A673 (cell line): ENCODE data around the gene MX2. TPM values are rescaled to one million over a fixed set of nuclear protein-coding genes. Genes with fewer than 3 reads are reported as not detected.
"Not testable (repeated sequence)": the region's sequence is repeated elsewhere in the genome, so short reads cannot be mapped to it uniquely, and the experiment has no call there.

ENCODE experiments used
- BruUV-seq: library from RNA; stranded (reverse); fragments of 400-500 nt; replicated peaks from 2 replicates; lab custom pipeline; 2021; lab: Mats Ljungman, UMichigan
- CTCF ChIA-PET: fragments of 300-600 bp; sonication (Branson Sonifier 250); formaldehyde crosslinking; loops from one replicate; lab custom pipeline; 2022; ENCODE audit warnings: antibody characterized with exemption; lab: Charles Lee
- POLR2A ChIA-PET: fragments of 300-600 bp; sonication (Branson Sonifier 250); formaldehyde crosslinking; loops from one replicate; lab custom pipeline; 2022; ENCODE audit warnings: antibody characterized with exemption; ENCODE audit not compliant: low non-redundant PET; lab: Charles Lee
- DNase-seq: peaks from one replicate; pipeline ENCODE4 v3.0.0-alpha.2; 2015; ENCODE audit warnings: low spot score
- H3K27ac ChIP-seq: fragments of 200-600 bp; sonication (generic); 2 replicates; pipeline ENCODE4 v1.5.1; 2016; ENCODE audit warnings: mixed run types, low read depth, mild to moderate bottlenecking, mixed read lengths, antibody characterized with exemption, low read length; ENCODE audit not compliant: poor library complexity, severe bottlenecking
- H3K27me3 ChIP-seq: fragments of 200-600 bp; sonication (generic); replicated peaks from 2 replicates; pipeline ENCODE4 v1.6.1; 2017; ENCODE audit warnings: mixed run types, low read depth, mild to moderate bottlenecking, mixed read lengths, antibody characterized with exemption, low read length; ENCODE audit not compliant: insufficient read depth, poor library complexity
- H3K36me3 ChIP-seq: fragments of 200-600 bp; sonication (generic); 2 replicates; pipeline ENCODE4 v1.6.1; 2016; ENCODE audit warnings: mixed run types, mild to moderate bottlenecking, mixed read lengths, antibody characterized with exemption, low read length; ENCODE audit not compliant: insufficient read depth, poor library complexity, severe bottlenecking
- H3K4me1 ChIP-seq: fragments of 200-600 bp; sonication (generic); 2 replicates; pipeline ENCODE4 v1.6.1; 2017; ENCODE audit warnings: mixed run types, mild to moderate bottlenecking, mixed read lengths, antibody characterized with exemption, low read length; ENCODE audit not compliant: insufficient read depth, poor library complexity, severe bottlenecking
- H3K4me3 ChIP-seq: fragments of 200-600 bp; sonication (generic); 2 replicates; pipeline ENCODE4 v1.5.1; 2016; ENCODE audit warnings: low read depth, mixed run types, mild to moderate bottlenecking, mixed read lengths, low read length; ENCODE audit not compliant: poor library complexity, severe bottlenecking
- H3K9me3 ChIP-seq: fragments of 200-600 bp; sonication (generic); 2 replicates; pipeline ENCODE4 v1.6.1; 2016; ENCODE audit warnings: mixed run types, low read depth, mild to moderate bottlenecking, mixed read lengths, antibody characterized with exemption, low read length; ENCODE audit not compliant: poor library complexity, severe bottlenecking
- CTCF ChIP-seq: fragments of 300-800, 200-600 bp; sonication (generic); conservative IDR thresholded peaks from 2 replicates; pipeline ENCODE4 v1.5.1; 2017; ENCODE audit warnings: low read depth, mild to moderate bottlenecking, antibody characterized with exemption, low read length, moderate library complexity, mixed read lengths
- EZH2 ChIP-seq: fragments of 200-600 bp; sonication (generic); IDR thresholded peaks from 2 replicates; pipeline ENCODE4 v1.6.1; 2017; ENCODE audit warnings: borderline replicate concordance, low read depth, mild to moderate bottlenecking, mixed read lengths, antibody characterized with exemption, low read length; ENCODE audit not compliant: poor library complexity, severe bottlenecking
- intact Hi-C: fragments of 100-400 bp; cut with micrococcal nuclease; formaldehyde crosslinking; loops from one replicate; pipeline ENCODE4 v1.10.0; 2022; ENCODE audit not compliant: unreplicated experiment
- total RNA-seq: library from RNA; stranded (reverse); gene quantifications from 2 replicates; pipeline ENCODE4 v1.2.3, GENCODE V29; 2021

The MX2 gene
- total RNA-seq, 1 experiment from 2014 or later: not detected

DNA sequence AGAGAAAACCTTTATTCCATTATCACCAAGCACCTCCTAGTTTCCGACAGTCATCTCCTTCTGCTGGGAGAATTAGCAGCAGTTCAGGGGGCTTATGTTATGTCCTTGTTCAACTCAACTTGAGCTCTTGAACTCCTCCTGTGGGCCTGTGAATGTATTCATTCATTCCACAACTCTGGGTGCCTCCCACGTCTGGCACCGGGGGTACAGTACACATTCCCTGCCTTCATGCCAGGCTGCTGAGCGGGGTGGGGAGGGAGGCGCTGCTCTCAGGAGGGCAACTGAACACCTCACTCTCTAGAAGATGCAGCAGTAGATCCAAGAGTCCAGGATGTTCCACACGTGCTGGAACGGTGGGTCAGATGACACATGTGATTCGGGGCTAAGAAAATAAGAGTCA is 4.3 kb upstream of the MX2 start:
- H3K9me3 ChIP-seq: no peaks in the 10 kb centered on the region
- no TSS peak for BruUV-seq
- H3K27me3 ChIP-seq: peaks cover 12% of the 10 kb centered on the region
- H3K27ac ChIP-seq: no peak overlapping the region
- intact Hi-C loops: no loop called here
- H3K36me3 ChIP-seq: no peaks in the 10 kb centered on the region
- ChIA-PET CTCF (no interaction called here), POLR2A (no interaction called here)
- DNase-seq: no peak
- H3K4me3 ChIP-seq: no peak overlapping the region
- no peaks in the 10 kb centered on the region for H3K4me1 ChIP-seq
- TF ChIP-seq CTCF (no peak), EZH2 (no peak)

DNA sequence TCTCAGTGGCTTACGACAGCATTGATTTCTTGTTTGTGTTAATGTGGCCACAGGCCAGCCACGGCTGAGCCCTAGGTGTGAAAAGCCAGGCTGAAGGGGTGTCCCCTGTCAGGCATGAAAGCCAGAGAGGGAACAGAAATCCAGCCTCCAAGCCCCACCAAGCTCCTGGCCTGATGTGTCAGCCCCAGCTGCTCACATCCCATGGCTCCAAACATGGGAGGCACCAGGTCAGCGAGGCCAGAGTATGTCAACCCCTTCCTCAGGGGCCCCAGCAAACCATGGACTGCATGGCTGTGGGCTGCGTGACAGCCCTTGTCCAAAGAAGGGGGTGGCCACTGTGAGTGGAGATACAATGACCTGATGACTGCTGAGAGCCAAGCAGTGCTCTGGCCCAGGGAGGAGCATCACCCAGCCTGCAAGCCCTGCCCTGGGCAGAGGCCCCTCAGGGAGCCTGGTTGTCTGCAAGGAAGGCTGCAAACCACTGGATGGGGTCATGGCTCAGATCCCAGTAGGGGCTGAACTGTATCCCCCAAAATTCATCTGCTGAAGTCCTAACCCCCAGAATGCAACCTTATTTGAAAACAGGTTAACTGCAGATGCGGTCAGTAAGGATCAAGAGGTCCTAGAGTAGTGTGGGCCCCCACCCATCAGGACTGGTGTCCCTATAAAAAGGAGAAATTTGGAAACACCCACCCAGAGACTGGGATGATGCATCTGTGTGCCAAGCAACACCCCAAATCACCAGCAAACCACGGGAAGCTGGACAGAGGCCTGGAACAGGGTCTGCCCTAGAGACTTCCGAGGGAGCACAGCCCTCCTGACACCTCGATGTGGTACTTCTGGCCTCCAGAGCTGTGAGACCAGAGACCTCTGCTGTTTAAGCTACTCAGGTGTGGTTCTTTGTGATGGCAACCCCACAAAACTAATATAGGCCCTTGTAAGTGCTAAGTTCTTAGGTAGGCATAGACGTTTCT is 3.3 kb upstream of the MX2 start:
- no peak for DNase-seq
- intact Hi-C loops: no loop called here
- TF ChIP-seq EZH2: no peak
- TF ChIP-seq CTCF: no peak
- ChIA-PET POLR2A (interaction anchor here (0.6 kb wide), 1 partner anchor 263 kb away, joined by 5 read pairs; no protein-coding TSS in a partner anchor), CTCF (no interaction called here)
- no TSS peak for BruUV-seq
- Histone ChIP-seq H3K4me3 (no peak overlapping the region), H3K4me1 (no peaks in the 10 kb centered on the region), H3K27ac (no peak overlapping the region), H3K27me3 (peaks cover 12% of the 10 kb centered on the region), H3K9me3 (no peaks in the 10 kb centered on the region), H3K36me3 (no peaks in the 10 kb centered on the region)

DNA sequence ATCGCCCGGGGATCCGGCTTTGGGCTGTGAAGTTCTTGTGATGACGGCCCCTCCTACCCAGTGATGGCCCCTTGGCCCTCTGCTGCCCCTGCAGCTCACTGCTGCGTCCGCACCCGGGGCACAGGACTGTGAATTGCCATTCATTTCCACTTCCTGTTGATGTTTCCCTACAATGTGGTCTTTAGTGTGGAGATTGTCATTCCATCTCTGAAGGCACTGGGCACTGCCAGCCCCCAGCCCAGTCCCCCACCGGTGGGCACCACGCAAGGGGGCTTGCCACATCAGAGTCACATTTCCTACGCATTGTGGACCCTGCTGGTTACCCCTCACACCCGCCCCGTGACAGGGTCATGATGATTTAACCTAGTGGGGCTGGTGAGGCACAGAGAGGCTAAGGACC is 2.5 kb upstream of the MX2 start:
- DNase-seq: no peak
- Histone ChIP-seq H3K27ac (no peak overlapping the region), H3K4me1 (no peaks in the 10 kb centered on the region), H3K27me3 (peaks cover 12% of the 10 kb centered on the region), H3K9me3 (no peaks in the 10 kb centered on the region), H3K4me3 (no peak overlapping the region), H3K36me3 (no peaks in the 10 kb centered on the region)
- CTCF ChIA-PET: no interaction called here
- BruUV-seq: no TSS peak
- intact Hi-C loops: no loop called here
- POLR2A ChIA-PET: interaction anchor here (0.6 kb wide), 1 partner anchor 264 kb away, joined by 5 read pairs; no protein-coding TSS in a partner anchor
- no peak for TF ChIP-seq CTCF
- no peak for TF ChIP-seq EZH2

DNA sequence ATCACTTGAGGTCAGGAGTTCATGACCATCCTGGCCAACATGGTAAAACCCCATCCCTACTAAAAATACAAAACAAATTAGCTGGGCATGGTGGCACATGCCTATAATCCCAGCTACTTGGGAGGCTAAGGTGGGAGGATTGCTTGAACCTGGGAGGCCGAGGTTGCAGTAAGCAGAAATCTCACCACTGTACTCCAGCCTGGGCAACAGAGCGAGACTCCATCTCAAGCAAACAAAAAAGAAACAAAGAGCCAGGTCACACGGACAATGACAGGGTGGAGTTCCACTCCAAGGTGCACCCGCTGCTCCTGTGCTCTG is 2.1 kb upstream of the MX2 start:
- BruUV-seq, CTCF ChIA-PET, H3K4me3 ChIP-seq, DNase-seq, intact Hi-C loops, POLR2A ChIA-PET, H3K9me3 ChIP-seq, H3K36me3 ChIP-seq, H3K4me1 ChIP-seq, H3K27ac ChIP-seq: not testable (repeated sequence)
- peaks cover 12% of the 10 kb centered on the region for H3K27me3 ChIP-seq
